CD4-positive, alpha-beta T cell treated with Interferon gamma for 1 hour (primary cell): Measurements from ENCODE around the gene TMEM144.
"Not testable (repeated sequence)": the region's sequence is repeated elsewhere in the genome, so short reads cannot be mapped to it uniquely, and the experiment has no call there.

Source experiments
- DNase-seq: peaks from one replicate; pipeline ENCODE4 v3.0.0-alpha.2; 2020

The TMEM144 gene

GRCh38 chr4:158239196-158239595 is 28.9 kb downstream of the TMEM144 start:
- DNase-seq, result no peak

GRCh38 chr4:158243071-158243470 is 32.8 kb downstream of the TMEM144 start:
- no peak for DNase-seq

- DNase-seq, result no peak
Observed at GRCh38 chr4:158250321-158250720, 40.0 kb downstream of the TMEM144 start.

GRCh38 chr4:158253350-158253980 is 43.2 kb downstream of the TMEM144 start:
- DNase-seq, result no peak

GRCh38 chr4:158254292-158254691 is 44.0 kb downstream of the TMEM144 start:
- no peak for DNase-seq

GRCh38 chr4:158255727-158256324 is 45.5 kb downstream of the TMEM144 start:
- no peak for DNase-seq

- DNase-seq, result no peak
Observed at GRCh38 chr4:158259955-158260575, 49.8 kb downstream of the TMEM144 start.

- DNase-seq, result no peak
Observed at GRCh38 chr4:158261480-158261879, 51.2 kb downstream of the TMEM144 start.

- no peak for DNase-seq
Observed at GRCh38 chr4:158268553-158268952, 58.3 kb downstream of the TMEM144 start.

- DNase-seq, result no peak
Observed at GRCh38 chr4:158274636-158275035, 64.3 kb downstream of the TMEM144 start.

GRCh38 chr4:158277558-158277957 is 67.3 kb downstream of the TMEM144 start:
- no peak for DNase-seq

- DNase-seq, result not testable (repeated sequence)
Observed at GRCh38 chr4:158279052-158279451, 68.8 kb downstream of the TMEM144 start.

GRCh38 chr4:158280856-158281255 is 70.6 kb downstream of the TMEM144 start:
- no peak for DNase-seq

- DNase-seq, result no peak
Observed at GRCh38 chr4:158282252-158282651, 72.0 kb downstream of the TMEM144 start.

GRCh38 chr4:158285429-158286216 is 75.3 kb downstream of the TMEM144 start:
- no peak for DNase-seq

- no peak for DNase-seq
Observed at GRCh38 chr4:158290912-158291311, 80.6 kb downstream of the TMEM144 start.

GRCh38 chr4:158291334-158292055 is 81.2 kb downstream of the TMEM144 start:
- DNase-seq, result no peak

GRCh38 chr4:158292156-158292555 is 81.9 kb downstream of the TMEM144 start:
- DNase-seq, result no peak

GRCh38 chr4:158295053-158295452 is 84.8 kb downstream of the TMEM144 start:
- DNase-seq, result no peak

- DNase-seq, result no peak
Observed at GRCh38 chr4:158297866-158298265, 87.6 kb downstream of the TMEM144 start.

GRCh38 chr4:158299459-158300007 is 89.2 kb downstream of the TMEM144 start:
- DNase-seq, result no peak

GRCh38 chr4:158300012-158300411 is 89.7 kb downstream of the TMEM144 start:
- no peak for DNase-seq
